Mucosa of gallbladder (tissue), 1 donor: ENCODE results near the gene GARIN5B. TPM values are rescaled to one million over a fixed set of nuclear protein-coding genes. Genes with fewer than 3 reads are reported as not detected.

Experiments used
- DNase-seq: peaks from one replicate; pipeline ENCODE4 v3.0.0-alpha.2; 2020; ENCODE audit warnings: low spot score
- total RNA-seq: library from RNA; stranded (reverse); gene quantifications from one replicate; pipeline ENCODE4 v1.2.1, GENCODE V29; 2021
- donor health status: DM: no; HTN: no; CAD: no.

GARIN5B gene
- total RNA-seq, 1 donor from 2014 or later = not detected

- no peak for DNase-seq
Measured at GRCh38 chr19:55389386-55390317, 26.6 kb upstream of the GARIN5B start.

- no peak for DNase-seq
Measured at GRCh38 chr19:55387736-55388497, 24.9 kb upstream of the GARIN5B start.

DNA sequence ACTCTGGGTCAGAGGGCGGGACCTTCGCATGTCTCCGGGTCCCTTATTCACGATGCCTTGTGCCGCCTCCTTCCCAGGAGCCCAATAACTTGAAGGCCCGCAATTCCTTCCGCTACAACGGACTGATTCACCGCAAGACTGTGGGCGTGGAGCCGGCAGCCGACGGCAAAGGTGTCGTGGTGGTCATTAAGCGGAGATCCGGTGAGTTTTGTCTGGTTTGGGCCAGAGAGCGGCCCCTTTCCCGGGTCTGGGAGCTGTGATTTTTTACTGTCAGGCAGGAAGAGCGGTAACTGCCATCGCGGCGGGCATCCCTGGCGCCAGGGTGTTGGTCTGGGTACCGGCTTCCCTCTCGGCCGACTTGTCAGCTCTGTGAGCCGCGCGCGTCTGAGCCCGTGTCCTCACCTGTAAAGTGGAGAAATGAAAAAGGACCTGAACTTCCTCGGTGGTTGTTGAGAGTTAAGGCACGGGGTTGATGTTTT, 23.5 kb upstream of the GARIN5B start:
- no peak for DNase-seq

- DNase-seq = peak; percentile 99
Measured at GRCh38 chr19:55385724-55386492, 22.8 kb upstream of the GARIN5B start, which contains the start of gene RPL28. Gene RPL28 (plus strand): TSS chr19:55385932. CDS start chr19:55386358, 426 bp downstream.

GRCh38 chr19:55384920-55385723, 22.1 kb upstream of the GARIN5B start:
- peak; percentile 98 for DNase-seq

DNA sequence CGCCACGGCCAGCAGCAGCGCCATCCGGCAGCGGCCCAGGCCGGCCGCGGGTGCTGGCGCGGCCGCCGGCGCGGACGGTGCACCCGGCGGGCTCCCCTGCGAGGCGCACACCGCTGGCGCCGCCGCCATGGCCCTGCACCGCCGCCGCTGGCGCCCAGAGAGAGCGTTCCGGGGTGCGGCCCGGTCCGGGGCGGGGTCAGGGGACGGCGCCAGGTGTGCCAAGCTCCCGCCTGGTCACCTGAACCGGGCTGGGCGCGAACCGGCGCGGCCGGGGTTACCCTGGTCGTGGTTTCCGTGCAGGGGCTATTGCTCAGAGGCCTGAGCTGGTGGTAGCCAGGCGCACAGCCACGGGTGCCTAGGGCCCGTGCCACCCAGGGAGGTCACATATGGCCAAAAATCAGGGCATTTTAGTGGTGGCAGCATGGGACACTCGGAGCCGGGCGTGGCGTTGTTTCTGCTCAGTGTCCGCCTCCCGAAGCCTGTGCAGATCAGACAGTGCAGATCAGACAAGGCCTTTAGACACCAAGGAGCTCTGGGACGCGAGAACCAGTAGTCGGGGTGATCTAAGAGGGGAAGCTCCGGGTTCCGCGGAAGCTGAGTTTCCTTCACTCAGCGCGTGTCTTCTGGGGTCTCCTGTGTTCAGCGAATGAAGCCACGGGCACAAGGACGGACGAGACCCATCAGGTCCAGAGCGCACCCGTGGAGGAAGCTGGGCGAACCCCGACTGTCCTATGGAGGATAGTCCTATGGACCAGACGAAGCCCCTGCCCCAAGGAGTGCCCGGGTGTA, 21.3 kb upstream of the GARIN5B start, which contains the start of gene TMEM238:
TSS of gene TMEM238 (minus strand) at position 162 of the 789 bp plus-strand sequence. CDS start at position 129, 33 bp downstream.
- DNase-seq = peak; percentile 44

- peak; percentile 37 for DNase-seq
Measured at GRCh38 chr19:55383279-55384130, 20.4 kb upstream of the GARIN5B start.

DNA sequence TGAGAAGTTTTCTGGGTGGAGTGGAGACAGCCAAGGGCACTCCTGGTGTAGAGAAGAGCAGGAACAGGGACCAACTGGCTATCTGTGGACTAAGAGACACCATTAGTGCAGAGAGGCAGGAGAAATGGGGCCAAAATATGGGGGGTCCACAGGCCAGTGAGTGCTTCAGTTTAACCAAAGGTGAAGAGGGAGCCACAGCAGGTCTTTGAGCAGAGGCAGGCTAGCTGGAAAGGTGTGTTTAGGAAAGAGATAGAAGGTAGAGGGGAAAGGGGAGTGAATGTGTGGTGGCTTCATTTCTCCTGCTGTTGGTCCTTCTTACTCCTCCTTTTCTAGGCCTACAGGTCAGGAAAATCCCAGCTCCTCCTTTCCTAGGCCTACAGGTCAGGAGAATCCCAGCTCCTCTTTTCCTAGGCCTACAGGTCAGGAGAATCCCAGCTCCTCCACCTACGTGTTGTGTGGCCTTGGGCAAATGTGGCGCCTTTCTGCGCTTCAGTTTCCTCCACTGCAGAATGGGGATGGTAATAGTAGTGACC, 19.5 kb upstream of the GARIN5B start:
- no peak for DNase-seq

DNA sequence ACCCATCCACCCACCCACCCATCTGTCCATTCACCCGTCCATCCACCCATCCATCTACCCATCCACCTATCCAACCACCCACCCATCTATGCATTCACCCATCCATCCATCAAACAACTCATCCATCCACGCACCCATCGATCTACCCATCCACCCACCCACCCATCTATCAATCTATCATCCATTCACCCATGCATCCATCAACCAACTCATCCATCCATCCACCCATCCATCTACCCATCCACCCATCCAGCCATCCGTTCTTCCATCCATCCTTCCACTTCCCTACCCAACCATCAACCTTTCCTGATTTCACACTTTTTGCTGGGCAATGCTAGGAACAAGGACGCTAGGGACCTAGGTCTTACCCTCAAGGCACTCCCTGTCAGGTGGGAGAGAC, 19.0 kb upstream of the GARIN5B start:
- no peak for DNase-seq

DNA sequence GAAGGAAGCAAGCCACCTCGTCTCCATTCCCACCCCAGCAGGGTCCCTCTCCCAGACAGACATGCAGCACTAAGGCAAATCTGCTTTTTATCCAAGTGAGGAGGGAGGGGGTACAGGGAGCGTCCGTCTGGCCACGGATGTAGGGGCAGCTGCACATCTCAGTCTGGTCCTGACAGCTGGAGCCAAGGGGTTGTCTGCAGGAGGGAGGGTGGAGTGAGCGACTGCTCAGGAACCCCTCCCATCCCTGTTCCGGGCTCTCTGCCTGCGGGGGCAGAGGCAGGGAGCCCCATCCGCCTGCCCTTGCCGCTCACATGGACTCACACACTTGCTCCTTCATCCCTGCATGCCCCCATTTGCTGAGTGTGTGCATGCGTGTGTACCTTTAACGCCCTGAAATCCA, 16.1 kb upstream of the GARIN5B start:
- DNase-seq = no peak

DNA sequence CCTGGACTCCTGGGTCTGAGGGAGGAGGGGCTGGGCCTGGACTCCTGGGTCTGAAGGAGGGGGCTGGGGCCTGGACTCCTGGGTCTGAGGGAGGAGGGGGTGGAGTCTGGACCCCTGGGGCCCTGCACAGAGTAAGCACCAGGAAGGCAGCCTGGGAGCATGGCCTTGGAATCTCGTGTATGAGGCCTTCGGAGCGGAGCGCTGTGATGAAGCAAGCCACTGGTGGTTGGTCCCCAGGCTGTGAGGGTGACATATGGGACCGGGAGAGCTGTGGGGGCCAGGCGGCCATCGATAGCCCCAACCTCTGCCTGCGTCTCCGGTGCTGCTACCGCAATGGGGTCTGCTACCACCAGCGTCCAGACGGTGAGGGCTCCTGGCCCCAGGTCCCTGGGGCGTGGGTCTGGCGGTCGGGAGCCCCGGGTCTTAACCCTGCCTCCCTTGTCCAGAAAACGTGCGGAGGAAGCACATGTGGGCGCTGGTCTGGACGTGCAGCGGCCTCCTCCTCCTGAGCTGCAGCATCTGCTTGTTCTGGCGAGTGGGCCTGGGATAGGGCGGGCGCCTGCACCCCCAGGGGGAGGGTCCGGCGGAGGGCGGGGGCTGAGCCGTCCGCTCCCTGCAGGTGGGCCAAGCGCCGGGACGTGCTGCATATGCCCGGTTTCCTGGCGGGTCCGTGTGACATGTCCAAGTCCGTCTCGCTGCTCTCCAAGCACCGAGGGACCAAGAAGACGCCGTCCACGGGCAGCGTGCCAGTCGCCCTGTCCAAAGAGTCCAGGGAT, 14.5 kb upstream of the GARIN5B start:
- no peak for DNase-seq

GRCh38 chr19:55376241-55376933, 13.3 kb upstream of the GARIN5B start, which contains the start of gene TMEM190:
Gene TMEM190 (plus strand): TSS chr19:55376826. CDS start chr19:55376854, 28 bp downstream.
- no peak for DNase-seq

DNA sequence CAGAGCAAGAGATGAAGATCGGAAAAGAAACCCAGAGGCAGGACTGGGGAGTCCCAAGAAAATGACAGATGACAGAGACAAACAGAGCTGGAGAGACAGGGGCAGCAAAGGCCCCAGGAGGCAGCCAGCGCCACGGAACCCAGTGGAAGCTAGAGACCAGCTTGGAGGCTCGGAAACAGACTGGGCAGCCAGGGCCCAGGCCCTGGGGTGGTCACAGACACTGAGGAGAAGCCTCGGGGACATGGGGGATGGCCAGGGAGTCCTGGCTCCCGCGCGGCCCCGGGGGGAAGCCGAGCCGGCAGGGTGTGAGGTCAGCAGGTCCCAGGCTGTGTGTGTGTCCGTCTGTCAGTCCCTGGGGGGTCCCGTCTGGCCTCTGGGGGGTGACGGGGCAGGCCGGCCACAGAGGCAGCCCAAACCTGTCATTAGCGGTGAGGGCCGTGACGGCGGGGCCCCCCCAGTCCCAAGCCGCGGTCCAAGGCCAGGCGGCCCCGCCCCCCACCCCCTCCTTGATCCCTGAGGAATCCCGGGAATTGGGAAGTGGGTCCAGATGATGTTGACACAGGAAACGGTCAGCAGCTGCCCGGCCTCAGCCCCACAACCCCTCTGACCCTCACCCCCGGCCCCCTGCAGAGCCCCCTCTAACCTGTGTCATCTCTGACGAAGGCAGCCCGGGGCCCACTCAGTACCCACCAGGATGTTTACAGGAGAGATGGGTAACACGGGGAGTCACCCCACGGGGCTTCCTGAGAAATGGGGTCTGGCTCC, 11.1 kb upstream of the GARIN5B start:
- no peak for DNase-seq

DNA sequence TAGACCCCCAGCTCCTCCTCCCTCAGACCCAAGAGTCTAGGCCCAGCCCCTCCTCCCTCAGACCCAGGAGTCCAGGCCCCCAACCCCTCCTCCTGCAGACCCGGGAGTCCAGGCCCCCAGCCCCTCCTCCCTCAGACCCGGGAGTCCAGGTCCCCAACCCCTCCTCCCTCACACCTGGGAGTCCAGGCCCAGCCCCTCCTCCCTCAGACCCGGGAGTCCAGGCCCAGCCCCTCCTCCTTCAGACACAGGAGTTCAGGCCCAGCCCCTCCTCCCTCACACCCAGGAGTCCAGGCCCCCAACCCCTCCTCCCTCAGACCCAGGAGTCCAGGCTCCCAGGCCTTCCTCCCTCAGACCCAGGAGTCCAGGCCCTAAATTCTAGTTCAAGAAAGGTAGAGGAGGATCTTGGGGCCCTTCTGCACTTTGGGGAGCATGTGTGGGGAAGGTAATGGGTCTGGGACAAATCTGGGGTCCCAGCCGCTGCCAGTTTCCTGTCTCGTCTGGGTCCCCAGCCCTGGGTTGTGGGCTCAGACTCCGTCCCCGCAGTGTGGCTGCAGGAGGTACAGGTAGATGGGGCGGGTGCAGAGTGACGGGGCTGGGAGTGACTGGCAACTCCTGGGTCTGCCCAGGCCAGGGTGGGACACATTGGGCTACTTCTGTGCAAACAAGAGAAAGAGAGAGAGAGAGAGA, 10.4 kb upstream of the GARIN5B start:
- no peak for DNase-seq

GRCh38 chr19:55372316-55373081, 9.4 kb upstream of the GARIN5B start:
- DNase-seq = no peak
